Activated T-helper 2 cell treated with anti-CD3 and anti-CD28 coated beads, Interferon-gamma antibody, Interleukin-2, Interleukin-4, amounts not matched to agents 10 μg/mL and 5 μg/mL and 100 μg/mL, durations not matched to agents 14 hours and 24 hours and 36 hours (primary cell): ENCODE measurements around the gene FRA10AC1. TPM values are rescaled to one million over a fixed set of nuclear protein-coding genes. Genes with fewer than 3 reads are reported as not detected.

Experiments
- DNase-seq: peaks from one replicate; pipeline ENCODE4 v3.0.0; 2021; ENCODE audit warnings: low spot score
- H3K27ac Mint-ChIP-seq: one replicate; pipeline ENCODE4 v1.8.0; 2021; ENCODE audit warnings: mixed read lengths
- H3K27me3 Mint-ChIP-seq: one replicate; pipeline ENCODE4 v1.8.0; 2021; ENCODE audit warnings: low read depth, mixed read lengths
- H3K36me3 Mint-ChIP-seq: one replicate; pipeline ENCODE4 v1.8.0; 2021; ENCODE audit warnings: low read depth, mixed read lengths
- H3K4me1 Mint-ChIP-seq: one replicate; pipeline ENCODE4 v1.8.0; 2021; ENCODE audit warnings: low read depth, mixed read lengths
- H3K4me3 Mint-ChIP-seq: one replicate; pipeline ENCODE4 v1.8.0; 2021; ENCODE audit warnings: low read depth, mild to moderate bottlenecking, moderate library complexity, mixed read lengths
- H3K9me3 Mint-ChIP-seq: one replicate; pipeline ENCODE4 v1.8.0; 2021; ENCODE audit warnings: mixed read lengths
- intact Hi-C: fragments of 100-400 bp; cut with micrococcal nuclease; formaldehyde crosslinking; loops from one replicate; pipeline ENCODE4 v1.15.1; 2023
- total RNA-seq: library from RNA; stranded (reverse); gene quantifications from 2 replicates; pipeline ENCODE4 v1.2.3, GENCODE V29; 2022

FRA10AC1 gene
- total RNA-seq, 1 donor from 2014 or later: 18.6 TPM

- Mint-ChIP-seq H3K4me1 (no peaks in the 10 kb centered on the region), H3K9me3 (no peaks in the 10 kb centered on the region), H3K4me3 (no peak overlapping the region), H3K27me3 (peaks cover 6% of the 10 kb centered on the region), H3K36me3 (no peaks in the 10 kb centered on the region), H3K27ac (no peak overlapping the region)
- DNase-seq: no peak
- intact Hi-C loops: no loop called here
Measured at GRCh38 chr10:93656155-93656554, 46.2 kb downstream of the FRA10AC1 start.

- Mint-ChIP-seq H3K9me3 (no peaks in the 10 kb centered on the region), H3K27me3 (peaks cover 6% of the 10 kb centered on the region), H3K27ac (no peak overlapping the region), H3K36me3 (no peaks in the 10 kb centered on the region), H3K4me1 (no peaks in the 10 kb centered on the region), H3K4me3 (no peak overlapping the region)
- no peak for DNase-seq
- intact Hi-C loops: no loop called here
Measured at GRCh38 chr10:93654201-93654600, 48.2 kb downstream of the FRA10AC1 start.

- peaks cover 6% of the 10 kb centered on the region for H3K27me3 Mint-ChIP-seq
- no peak for DNase-seq
- intact Hi-C loops: no loop called here
- no peaks in the 10 kb centered on the region for H3K4me1 Mint-ChIP-seq
- no peaks in the 10 kb centered on the region for H3K36me3 Mint-ChIP-seq
- no peak overlapping the region for H3K27ac Mint-ChIP-seq
- no peaks in the 10 kb centered on the region for H3K9me3 Mint-ChIP-seq
- H3K4me3 Mint-ChIP-seq: no peak overlapping the region
Measured at GRCh38 chr10:93652857-93653256, 49.5 kb downstream of the FRA10AC1 start.

GRCh38 chr10:93639791-93640190 lies 62.6 kb downstream of the FRA10AC1 start:
- Mint-ChIP-seq H3K27me3 (peaks cover 12% of the 10 kb centered on the region), H3K4me1 (no peaks in the 10 kb centered on the region), H3K36me3 (no peaks in the 10 kb centered on the region), H3K9me3 (no peaks in the 10 kb centered on the region), H3K27ac (no peak overlapping the region), H3K4me3 (no peak overlapping the region)
- intact Hi-C loops: no loop called here
- DNase-seq: no peak

GRCh38 chr10:93630625-93631557 lies 71.5 kb downstream of the FRA10AC1 start:
- Mint-ChIP-seq H3K36me3 (no peaks in the 10 kb centered on the region), H3K4me3 (no peak overlapping the region), H3K4me1 (no peaks in the 10 kb centered on the region), H3K9me3 (no peaks in the 10 kb centered on the region), H3K27ac (no peak overlapping the region), H3K27me3 (no peaks in the 10 kb centered on the region)
- no peak for DNase-seq
- intact Hi-C loops: no loop called here

- Mint-ChIP-seq H3K4me1 (no peaks in the 10 kb centered on the region), H3K9me3 (no peaks in the 10 kb centered on the region), H3K4me3 (no peak overlapping the region), H3K27ac (no peak overlapping the region), H3K27me3 (peaks cover 3% of the 10 kb centered on the region), H3K36me3 (no peaks in the 10 kb centered on the region)
- intact Hi-C loops: no loop called here
- DNase-seq: no peak
Measured at GRCh38 chr10:93629647-93630305, 72.6 kb downstream of the FRA10AC1 start.

GRCh38 chr10:93628858-93629257 lies 73.5 kb downstream of the FRA10AC1 start:
- Mint-ChIP-seq H3K4me3 (no peak overlapping the region), H3K9me3 (no peaks in the 10 kb centered on the region), H3K27ac (no peak overlapping the region), H3K27me3 (peaks cover 4% of the 10 kb centered on the region), H3K4me1 (no peaks in the 10 kb centered on the region), H3K36me3 (no peaks in the 10 kb centered on the region)
- intact Hi-C loops: no loop called here
- no peak for DNase-seq

GRCh38 chr10:93622942-93623341 lies 79.5 kb downstream of the FRA10AC1 start:
- no peak for DNase-seq
- H3K36me3 Mint-ChIP-seq: no peaks in the 10 kb centered on the region
- H3K4me3 Mint-ChIP-seq: no peak overlapping the region
- peaks cover 13% of the 10 kb centered on the region for H3K27me3 Mint-ChIP-seq
- no peaks in the 10 kb centered on the region for H3K9me3 Mint-ChIP-seq
- H3K27ac Mint-ChIP-seq: no peak overlapping the region
- no peaks in the 10 kb centered on the region for H3K4me1 Mint-ChIP-seq
- intact Hi-C loops: no loop called here

GRCh38 chr10:93620925-93621324 lies 81.5 kb downstream of the FRA10AC1 start:
- intact Hi-C loops: no loop called here
- Mint-ChIP-seq H3K4me1 (no peaks in the 10 kb centered on the region), H3K4me3 (no peak overlapping the region), H3K9me3 (no peaks in the 10 kb centered on the region), H3K27ac (no peak overlapping the region), H3K27me3 (peaks cover 13% of the 10 kb centered on the region), H3K36me3 (no peaks in the 10 kb centered on the region)
- DNase-seq: no peak

Other genes starting within 250 kb of the FRA10AC1 start
- gene MYOF, start 220.3 kb downstream of the FRA10AC1 start, total RNA-seq: 32.5 and 33.2 TPM in 2 replicates
- gene CEP55, start 206.0 kb downstream of the FRA10AC1 start, total RNA-seq: 72.6 and 76.1 TPM in 2 replicates
- gene FFAR4, start 135.9 kb downstream of the FRA10AC1 start, total RNA-seq: not detected in 2 replicates
- gene RBP4, start 101.4 kb downstream of the FRA10AC1 start, total RNA-seq: not detected in 2 replicates
- not detected in 2 replicates for gene PDE6C, start 90.1 kb downstream of the FRA10AC1 start, total RNA-seq
- not detected in 2 replicates for gene LGI1, start 55.3 kb upstream of the FRA10AC1 start, total RNA-seq
- gene SLC35G1, start 191.4 kb upstream of the FRA10AC1 start, total RNA-seq: 5.9 and 6.0 TPM in 2 replicates